ENCODE data around the gene SLC35F5. TPM values are rescaled to one million over a fixed set of nuclear protein-coding genes. Genes with fewer than 3 reads are reported as not detected.

SLC35F5 gene
- polyA plus RNA-seq, 1 donor (not counting 4 experiments of a cell fraction or from before 2014, with no cell fraction given) = 86.5 TPM

DNA sequence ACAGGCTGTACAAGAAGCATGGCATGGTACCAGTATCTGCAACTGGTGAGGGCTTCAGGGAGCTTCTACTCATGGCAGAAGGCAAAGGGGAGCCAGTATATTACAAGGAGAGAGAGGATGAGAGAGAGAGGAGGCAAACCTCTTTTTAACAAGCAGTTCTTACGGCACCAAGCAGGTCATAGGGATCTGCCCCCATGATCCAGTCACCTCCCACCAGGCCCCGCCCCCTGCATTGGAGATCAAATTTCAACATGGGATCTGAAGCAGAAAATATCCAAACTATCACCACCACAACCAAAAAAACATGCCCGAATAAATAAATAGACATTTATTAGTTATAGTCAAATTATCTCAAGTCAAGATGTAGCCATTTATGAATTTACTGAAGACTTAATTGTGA is 14.5 kb upstream of the SLC35F5 start:
- no peaks in the 10 kb centered on the region for H4K20me1 ChIP-seq (ENCODE audit: control insufficient read depth, extremely low read depth, insufficient read depth, low read length)
- H3K4me3 ChIP-seq (ENCODE audit: control insufficient read depth in 2 of 3, extremely low read depth in 1 of 3, insufficient read depth in 2 of 3, low read depth in 1 of 3, low read length in 3 of 3) = no peak overlapping the region
- H3K4me2 ChIP-seq (ENCODE audit: control insufficient read depth, extremely low read depth, insufficient read depth, low read depth, low read length) = no peak overlapping the region
- H3K79me2 ChIP-seq (ENCODE audit: control insufficient read depth, insufficient read depth, low read length) = no peaks in the 10 kb centered on the region
- no peak for TF ChIP-seq EZH2 (IDR thresholded peaks at IDR 0.05; ENCODE audit: low read length)
- TF ChIP-seq, protein P1, sequence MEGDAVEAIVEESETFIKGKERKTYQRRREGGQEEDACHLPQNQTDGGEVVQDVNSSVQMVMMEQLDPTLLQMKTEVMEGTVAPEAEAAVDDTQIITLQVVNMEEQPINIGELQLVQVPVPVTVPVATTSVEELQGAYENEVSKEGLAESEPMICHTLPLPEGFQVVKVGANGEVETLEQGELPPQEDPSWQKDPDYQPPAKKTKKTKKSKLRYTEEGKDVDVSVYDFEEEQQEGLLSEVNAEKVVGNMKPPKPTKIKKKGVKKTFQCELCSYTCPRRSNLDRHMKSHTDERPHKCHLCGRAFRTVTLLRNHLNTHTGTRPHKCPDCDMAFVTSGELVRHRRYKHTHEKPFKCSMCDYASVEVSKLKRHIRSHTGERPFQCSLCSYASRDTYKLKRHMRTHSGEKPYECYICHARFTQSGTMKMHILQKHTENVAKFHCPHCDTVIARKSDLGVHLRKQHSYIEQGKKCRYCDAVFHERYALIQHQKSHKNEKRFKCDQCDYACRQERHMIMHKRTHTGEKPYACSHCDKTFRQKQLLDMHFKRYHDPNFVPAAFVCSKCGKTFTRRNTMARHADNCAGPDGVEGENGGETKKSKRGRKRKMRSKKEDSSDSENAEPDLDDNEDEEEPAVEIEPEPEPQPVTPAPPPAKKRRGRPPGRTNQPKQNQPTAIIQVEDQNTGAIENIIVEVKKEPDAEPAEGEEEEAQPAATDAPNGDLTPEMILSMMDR (optimal IDR thresholded peaks at IDR 0.05 in 1 of 3, IDR thresholded peaks at IDR 0.05 in 1 of 3, conservative IDR thresholded peaks at IDR 0.05 in 1 of 3; ENCODE audit: extremely low read depth in 1 of 3, insufficient read depth in 2 of 3, low read length in 3 of 3) = no peak
- no peak overlapping the region for H3K27ac ChIP-seq (ENCODE audit: control insufficient read depth, insufficient read depth, low read length)
- FAIRE-seq (no peak), DNase-seq (ENCODE audit: low read depth, low spot score) (no peak)
- no peak overlapping the region for H2AFZ ChIP-seq (ENCODE audit: control insufficient read depth, low read length)
- H3K36me3 ChIP-seq (ENCODE audit: control insufficient read depth in 2 of 2, extremely low read depth in 1 of 2, insufficient read depth in 2 of 2, low read length in 2 of 2) = no peaks in the 10 kb centered on the region
- no peaks in the 10 kb centered on the region for H3K9me3 ChIP-seq (ENCODE audit: control insufficient read depth, low read depth, low read length)
- no peak overlapping the region for H3K9ac ChIP-seq (ENCODE audit: control insufficient read depth, extremely low read depth, insufficient read depth, low read length)
- dilution Hi-C loops (cut with MboI; ENCODE audit: extremely low pct_ligation_motif_present, low sequenced_read_pairs) = no loop called here
- no peaks in the 10 kb centered on the region for H3K4me1 ChIP-seq (ENCODE audit: control insufficient read depth, extremely low read depth, insufficient read depth, low read length)
- H3K9me1 ChIP-seq (ENCODE audit: control insufficient read depth, extremely low read depth, insufficient read depth, low read length) = no peaks in the 10 kb centered on the region
- no peaks in the 10 kb centered on the region for H3K27me3 ChIP-seq (ENCODE audit: control insufficient read depth, extremely low read depth, insufficient read depth, low read length)

DNA sequence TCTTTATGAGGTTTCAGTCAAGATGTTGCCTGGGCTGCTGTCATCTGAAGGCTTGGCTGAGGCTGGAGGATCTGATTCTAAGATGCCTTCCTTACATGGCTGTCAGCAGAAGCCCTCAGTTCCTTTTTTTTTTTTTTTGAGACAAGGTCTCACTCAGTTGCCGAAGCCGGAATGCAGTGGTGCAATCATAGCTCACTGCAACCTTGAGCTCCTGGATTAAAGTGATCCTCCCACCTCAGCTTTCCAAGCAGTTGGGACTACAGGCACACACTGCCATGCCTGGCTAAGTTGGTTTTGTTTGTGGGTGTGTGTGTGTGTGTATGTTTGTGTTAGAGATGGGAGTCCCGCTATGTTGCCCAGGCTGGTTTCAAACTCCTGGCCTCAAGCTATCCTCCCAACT is 13.1 kb upstream of the SLC35F5 start:
- Histone ChIP-seq H2AFZ (ENCODE audit: control insufficient read depth, low read length) (no peak overlapping the region), H3K36me3 (ENCODE audit: control insufficient read depth in 2 of 2, extremely low read depth in 1 of 2, insufficient read depth in 2 of 2, low read length in 2 of 2) (no peaks in the 10 kb centered on the region), H3K4me3 (ENCODE audit: control insufficient read depth in 2 of 3, extremely low read depth in 1 of 3, insufficient read depth in 2 of 3, low read depth in 1 of 3, low read length in 3 of 3) (no peak overlapping the region), H4K20me1 (ENCODE audit: control insufficient read depth, extremely low read depth, insufficient read depth, low read length) (no peaks in the 10 kb centered on the region), H3K9me1 (ENCODE audit: control insufficient read depth, extremely low read depth, insufficient read depth, low read length) (no peaks in the 10 kb centered on the region), H3K27me3 (ENCODE audit: control insufficient read depth, extremely low read depth, insufficient read depth, low read length) (no peaks in the 10 kb centered on the region), H3K9me3 (ENCODE audit: control insufficient read depth, low read depth, low read length) (no peaks in the 10 kb centered on the region), H3K9ac (ENCODE audit: control insufficient read depth, extremely low read depth, insufficient read depth, low read length) (no peak overlapping the region), H3K27ac (ENCODE audit: control insufficient read depth, insufficient read depth, low read length) (no peak overlapping the region), H3K4me1 (ENCODE audit: control insufficient read depth, extremely low read depth, insufficient read depth, low read length) (no peaks in the 10 kb centered on the region), H3K79me2 (ENCODE audit: control insufficient read depth, insufficient read depth, low read length) (no peaks in the 10 kb centered on the region), H3K4me2 (ENCODE audit: control insufficient read depth, extremely low read depth, insufficient read depth, low read depth, low read length) (no peak overlapping the region)
- no peak for TF ChIP-seq EZH2 (IDR thresholded peaks at IDR 0.05; ENCODE audit: low read length)
- TF ChIP-seq, protein P1 (optimal IDR thresholded peaks at IDR 0.05 in 1 of 3, IDR thresholded peaks at IDR 0.05 in 1 of 3, conservative IDR thresholded peaks at IDR 0.05 in 1 of 3; ENCODE audit: extremely low read depth in 1 of 3, insufficient read depth in 2 of 3, low read length in 3 of 3) = no peak
- no peak for DNase-seq (ENCODE audit: low read depth, low spot score)
- dilution Hi-C loops (cut with MboI; ENCODE audit: extremely low pct_ligation_motif_present, low sequenced_read_pairs) = no loop called here
- no peak for FAIRE-seq
